Mesenchymal stem cell (in vitro differentiated cells and primary cell): ENCODE results near the gene FBXO38.

ENCODE experiments used
- DNase-seq: peaks from one replicate; pipeline ENCODE4 v3.0.0-alpha.2; 2013
- H2AFZ ChIP-seq: one replicate; pipeline ENCODE4 v1.6.1; 2013; ENCODE audit warnings: low read depth, mild to moderate bottlenecking, control low read depth, inconsistent platforms, low read length, moderate library complexity
- H2AK5ac ChIP-seq: 2 replicates; pipeline ENCODE4 v1.6.1; 2013; ENCODE audit warnings: low read length, moderate library complexity, mild to moderate bottlenecking, inconsistent platforms; ENCODE audit not compliant: severe bottlenecking
- H2BK120ac ChIP-seq: one replicate; pipeline ENCODE4 v1.6.1; 2013; ENCODE audit warnings: low read depth, mild to moderate bottlenecking, inconsistent platforms, low read length, moderate library complexity
- H2BK12ac ChIP-seq, 2 experiments: one replicate each; pipeline ENCODE4 v1.6.1; 2013; ENCODE audit warnings: inconsistent platforms in 2 of 2, low read length in 2 of 2, mild to moderate bottlenecking in 2 of 2, moderate library complexity in 2 of 2, control low read depth in 1 of 2
- H2BK15ac ChIP-seq: one replicate; pipeline ENCODE4 v1.6.1; 2013; ENCODE audit warnings: mild to moderate bottlenecking, low read depth, inconsistent platforms; ENCODE audit not compliant: poor library complexity, severe bottlenecking
- H2BK5ac ChIP-seq: 2 replicates; pipeline ENCODE4 v1.6.1; 2013; ENCODE audit warnings: low read depth, mild to moderate bottlenecking, low read length, control low read depth, inconsistent platforms; ENCODE audit not compliant: poor library complexity, severe bottlenecking
- H3K14ac ChIP-seq, 2 experiments: one replicate each; pipeline ENCODE4 v1.6.1; 2013; ENCODE audit warnings: inconsistent platforms in 2 of 2, low read length in 2 of 2, control low read depth in 1 of 2, mild to moderate bottlenecking in 1 of 2, moderate library complexity in 1 of 2
- H3K18ac ChIP-seq, 2 experiments: one replicate each; pipeline ENCODE4 v1.6.1; 2013; ENCODE audit warnings: inconsistent platforms in 2 of 2, low read length in 2 of 2, control low read depth in 1 of 2, low read depth in 1 of 2, mild to moderate bottlenecking in 1 of 2
- H3K23ac ChIP-seq, 2 experiments: one replicate each; pipeline ENCODE4 v1.6.1; 2013; ENCODE audit warnings: inconsistent platforms in 2 of 2, low read length in 2 of 2, mild to moderate bottlenecking in 2 of 2, moderate library complexity in 2 of 2, control low read depth in 1 of 2
- H3K27ac ChIP-seq: 2 replicates; pipeline ENCODE4 v1.5.1; 2013; ENCODE audit warnings: mild to moderate bottlenecking, moderate library complexity, low read length, control low read depth, inconsistent platforms; ENCODE audit not compliant: poor library complexity, severe bottlenecking
- H3K27me3 ChIP-seq, 2 experiments: 2 replicates each; pipeline versions ENCODE4 v1.6.1 to v1.7.0; 2013; ENCODE audit warnings: low read length in 2 of 2, mild to moderate bottlenecking in 2 of 2, moderate library complexity in 2 of 2, control low read depth in 1 of 2, inconsistent platforms in 1 of 2; ENCODE audit not compliant: control insufficient read depth in 1 of 2, insufficient read depth in 1 of 2
- H3K36me3 ChIP-seq, 2 experiments: 2 replicates each; pipeline versions ENCODE4 v1.6.1 to v1.7.0; 2013; ENCODE audit warnings: low read length in 2 of 2, control low read depth in 1 of 2, inconsistent platforms in 1 of 2, low read depth in 1 of 2, mild to moderate bottlenecking in 1 of 2; ENCODE audit not compliant: insufficient read depth in 2 of 2, control insufficient read depth in 1 of 2
- H3K4ac ChIP-seq, 2 experiments: one replicate each; pipeline ENCODE4 v1.6.1; 2013; ENCODE audit warnings: inconsistent platforms in 2 of 2, low read length in 2 of 2, mild to moderate bottlenecking in 2 of 2, moderate library complexity in 2 of 2, control low read depth in 1 of 2, low read depth in 1 of 2
- H3K4me1 ChIP-seq: 2 replicates; pipeline ENCODE4 v1.6.1; 2013; ENCODE audit warnings: low read depth, low read length, control low read depth; ENCODE audit not compliant: control insufficient read depth, insufficient read depth
- H3K4me2 ChIP-seq: 2 replicates; pipeline ENCODE4 v1.6.1; 2013; ENCODE audit warnings: low read length, mild to moderate bottlenecking, inconsistent platforms; ENCODE audit not compliant: poor library complexity, severe bottlenecking
- H3K4me3 ChIP-seq, 2 experiments: 2 replicates each; pipeline versions ENCODE4 v1.5.1 to v1.7.0; 2013; ENCODE audit warnings: low read length in 2 of 2, mild to moderate bottlenecking in 2 of 2, control low read depth in 1 of 2, low read depth in 1 of 2; ENCODE audit not compliant: insufficient read depth in 1 of 2
- H3K79me1 ChIP-seq: replicated peaks from 2 replicates; pipeline ENCODE4 v1.6.1; 2013; ENCODE audit warnings: mild to moderate bottlenecking, control low read depth, low read length, inconsistent platforms; ENCODE audit not compliant: poor library complexity, severe bottlenecking
- H3K9ac ChIP-seq: 2 replicates; pipeline ENCODE4 v1.7.0; 2013; ENCODE audit warnings: mild to moderate bottlenecking, low read length, moderate library complexity
- H3K9me3 ChIP-seq: 2 replicates; pipeline ENCODE4 v1.7.0; 2013; ENCODE audit warnings: mild to moderate bottlenecking, low read length; ENCODE audit not compliant: control insufficient read depth
- H4K8ac ChIP-seq: one replicate; pipeline ENCODE4 v1.6.1; 2013; ENCODE audit warnings: inconsistent platforms, mild to moderate bottlenecking, low read length, moderate library complexity
- H4K91ac ChIP-seq: one replicate; pipeline ENCODE4 v1.6.1; 2013; ENCODE audit warnings: mild to moderate bottlenecking, low read length, inconsistent platforms
- WGBS: methylation state at CpG from one replicate; pipeline ENCODE4 v1.1.7; 2013; ENCODE audit warnings: mixed read lengths; 5-methylcytosine and 5-hydroxymethylcytosine counted together

The FBXO38 gene

GRCh38 chr5:148445578-148445977 is 61.8 kb downstream of the FBXO38 start:
- no peak overlapping the region for H2BK5ac ChIP-seq
- H3K18ac ChIP-seq, result no peak overlapping the region
- no peak overlapping the region for H2BK15ac ChIP-seq
- H3K9ac ChIP-seq, result no peak overlapping the region
- no peaks in the 10 kb centered on the region for H3K27me3 ChIP-seq
- H4K8ac ChIP-seq, result no peak overlapping the region
- no peaks in the 10 kb centered on the region for H3K9me3 ChIP-seq
- H3K23ac ChIP-seq, result no peak overlapping the region
- no peak overlapping the region for H2AFZ ChIP-seq
- no peak overlapping the region for H3K27ac ChIP-seq
- no peaks in the 10 kb centered on the region for H3K79me1 ChIP-seq
- H2BK120ac ChIP-seq, result no peak overlapping the region
- 100% methylated on average over 1 of the region's 3 CpGs for WGBS
- H2BK12ac ChIP-seq, result no peak overlapping the region
- peak overlapping the region; percentile 55 for H2AK5ac ChIP-seq
- no peak for DNase-seq
- H4K91ac ChIP-seq, result no peak overlapping the region
- no peak overlapping the region for H3K4me3 ChIP-seq
- H3K36me3 ChIP-seq, result peaks cover 5 to 29% of the 10 kb centered on the region in 2 experiments
- no peak overlapping the region for H3K4ac ChIP-seq
- H3K4me2 ChIP-seq, result no peak overlapping the region
- no peak overlapping the region for H3K14ac ChIP-seq
- H3K4me1 ChIP-seq, result no peaks in the 10 kb centered on the region

- H3K79me1 ChIP-seq, result no peaks in the 10 kb centered on the region
- no peak overlapping the region for H3K23ac ChIP-seq
- no peaks in the 10 kb centered on the region for H3K27me3 ChIP-seq
- no peaks in the 10 kb centered on the region for H3K9me3 ChIP-seq
- no peaks in the 10 kb centered on the region for H3K4me1 ChIP-seq
- H2BK120ac ChIP-seq, result no peak overlapping the region
- H2AK5ac ChIP-seq, result no peak overlapping the region
- no peak overlapping the region for H3K4me3 ChIP-seq
- H3K9ac ChIP-seq, result no peak overlapping the region
- H2AFZ ChIP-seq, result no peak overlapping the region
- no peak overlapping the region for H4K91ac ChIP-seq
- 100% methylated on average over 1 of the region's 2 CpGs for WGBS
- no peak overlapping the region for H2BK5ac ChIP-seq
- H3K4me2 ChIP-seq, result no peak overlapping the region
- no peak overlapping the region for H3K18ac ChIP-seq
- no peak overlapping the region for H2BK15ac ChIP-seq
- no peak overlapping the region for H3K14ac ChIP-seq
- no peak overlapping the region for H4K8ac ChIP-seq
- no peak overlapping the region for H2BK12ac ChIP-seq
- H3K36me3 ChIP-seq, result peaks cover 2 to 18% of the 10 kb centered on the region in 2 experiments
- no peak for DNase-seq
- H3K27ac ChIP-seq, result peak overlapping the region; percentile 65
- H3K4ac ChIP-seq, result no peak overlapping the region
These were observed 62.9 kb downstream of the FBXO38 start for GRCh38 chr5:148446611-148447010.

- Histone ChIP-seq H3K4me3 (no peak overlapping the region), H2BK120ac (no peak overlapping the region), H3K18ac (no peak overlapping the region), H2AFZ (no peak overlapping the region), H3K36me3 (no peaks in the 10 kb centered on the region), H3K9me3 (no peaks in the 10 kb centered on the region), H4K91ac (no peak overlapping the region), H3K4me2 (no peak overlapping the region), H3K4me1 (peaks cover 2% of the 10 kb centered on the region), H2BK12ac (no peak overlapping the region), H3K27me3 (no peaks in the 10 kb centered on the region), H3K79me1 (no peaks in the 10 kb centered on the region), H3K4ac (no peak overlapping the region), H3K14ac (no peak overlapping the region), H3K9ac (no peak overlapping the region), H3K27ac (no peak overlapping the region), H3K23ac (no peak overlapping the region), H4K8ac (no peak overlapping the region), H2AK5ac (no peak overlapping the region), H2BK5ac (no peak overlapping the region), H2BK15ac (no peak overlapping the region)
- WGBS, result 87% methylated on average over 10 of the region's 10 CpGs
- DNase-seq, result no peak
These were observed 68.9 kb downstream of the FBXO38 start for GRCh38 chr5:148452499-148453193.

DNA sequence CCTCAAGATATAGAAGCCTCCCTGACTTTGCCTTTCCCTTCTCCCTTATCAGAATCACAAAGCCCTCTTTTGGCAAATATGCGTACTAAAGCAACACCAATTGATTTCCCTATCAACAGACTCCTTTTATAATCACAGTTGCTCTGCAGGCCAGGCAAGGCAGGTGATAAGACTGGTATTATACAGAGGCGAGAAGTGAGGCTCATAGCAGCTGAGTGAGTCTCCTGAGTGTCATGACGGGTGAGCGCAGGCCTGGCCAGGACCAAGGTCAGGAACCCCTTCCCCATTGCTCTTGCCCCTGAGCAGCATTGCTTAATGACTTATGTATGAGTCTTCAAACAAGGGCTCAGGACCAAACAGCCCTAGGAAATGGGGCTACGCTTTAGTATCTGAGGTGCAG is 70.8 kb downstream of the FBXO38 start:
- no peak overlapping the region for H3K4me3 ChIP-seq
- no peak overlapping the region for H2AK5ac ChIP-seq
- H4K91ac ChIP-seq, result no peak overlapping the region
- H3K79me1 ChIP-seq, result no peaks in the 10 kb centered on the region
- H3K4me2 ChIP-seq, result no peak overlapping the region
- H3K36me3 ChIP-seq, result no peaks in the 10 kb centered on the region
- H2BK15ac ChIP-seq, result no peak overlapping the region
- H3K27me3 ChIP-seq, result no peaks in the 10 kb centered on the region
- no peak overlapping the region for H2AFZ ChIP-seq
- H3K4me1 ChIP-seq, result peaks cover 2% of the 10 kb centered on the region
- H2BK5ac ChIP-seq, result no peak overlapping the region
- H3K23ac ChIP-seq, result no peak overlapping the region
- WGBS, result 74% methylated on average over 4 of the region's 5 CpGs
- no peak overlapping the region for H3K4ac ChIP-seq
- H3K9me3 ChIP-seq, result no peaks in the 10 kb centered on the region
- no peak overlapping the region for H2BK12ac ChIP-seq
- H2BK120ac ChIP-seq, result no peak overlapping the region
- H4K8ac ChIP-seq, result no peak overlapping the region
- no peak overlapping the region for H3K27ac ChIP-seq
- no peak for DNase-seq
- no peak overlapping the region for H3K18ac ChIP-seq
- H3K14ac ChIP-seq, result no peak overlapping the region
- no peak overlapping the region for H3K9ac ChIP-seq
